ENCODE results near the gene LRRC38. TPM values are rescaled to one million over a fixed set of nuclear protein-coding genes. Genes with fewer than 3 reads are reported as not detected.

The LRRC38 gene
- total and polyA plus RNA-seq, 2 of the 13 experiments (the other 11 are each of a cell fraction or from before 2014, with no cell fraction given) = not detected

- WGBS (ENCODE audit: low lambda C conversion rate) = 58% methylated on average over 15 of the region's 17 CpGs
- FAIRE-seq = no peak
- Histone ChIP-seq H3K4me1 (ENCODE audit: insufficient read depth, low read length) (no peaks in the 10 kb centered on the region), H3K9ac (ENCODE audit: insufficient read depth, low read depth, low read length) (no peak overlapping the region), H3K4me3 (replicated peaks in 1 of 3; ENCODE audit: insufficient read depth in 1 of 3, low read depth in 2 of 3, low read length in 3 of 3) (no peak overlapping the region), H3K27ac (ENCODE audit: extremely low read length, insufficient read depth, low read length) (no peak overlapping the region), H3K36me3 (replicated peaks in 1 of 2; ENCODE audit: control insufficient read depth in 1 of 2, insufficient read depth in 2 of 2, low read length in 2 of 2) (no peaks in the 10 kb centered on the region), H3K27me3 (ENCODE audit: control insufficient read depth in 1 of 2, insufficient read depth in 2 of 2, low read length in 2 of 2) (peaks cover 1 to 25% of the 10 kb centered on the region in 2 experiments; a peak in 2 of 5 replicates), H4K20me1 (ENCODE audit: insufficient read depth, low read length) (no peaks in the 10 kb centered on the region), H3K79me2 (ENCODE audit: insufficient read depth, low read length) (no peaks in the 10 kb centered on the region), H2AFZ (ENCODE audit: low read length) (no peak overlapping the region), H3K9me3 (ENCODE audit: low read length) (no peaks in the 10 kb centered on the region), H3K4me2 (ENCODE audit: low read depth, low read length) (no peak overlapping the region)
- BruUV-seq (replicated peaks) = no TSS peak
- ATAC-seq = no peak
- DNase-seq (ENCODE audit: low spot score) = no peak
- in situ Hi-C loops (cut with HindIII; ENCODE audit: extremely low pct_ligation_motif_present, low pct_unique_long_range_greater_than_20kb) = no loop called here
- intact Hi-C loops (cut with micrococcal nuclease; ENCODE audit: unreplicated experiment) = no loop called here
- POLR2A ChIA-PET = no interaction called here
- CTCF ChIA-PET (ENCODE audit: low intra/inter-chr PET ratio, low total read pairs) = no interaction called here
- TF ChIP-seq BCL6 (CRISPR knock-in tag; IDR thresholded peaks at IDR 0.05) (no peak), IRF1 (CRISPR knock-in tag; IDR thresholded peaks at IDR 0.05; ENCODE audit: low read depth) (no peak), NR2C2 (CRISPR knock-in tag; IDR thresholded peaks at IDR 0.05; ENCODE audit: borderline replicate concordance) (no peak), GATA4 (IDR thresholded peaks at IDR 0.05; ENCODE audit: borderline replicate concordance, low read depth) (no peak), ZNF382 (CRISPR knock-in tag; IDR thresholded peaks at IDR 0.05; ENCODE audit: borderline replicate concordance) (no peak), SP140L (CRISPR knock-in tag; IDR thresholded peaks at IDR 0.05; ENCODE audit: borderline replicate concordance) (no peak), ZNF510 (CRISPR knock-in tag; IDR thresholded peaks at IDR 0.05; ENCODE audit: low read depth) (no peak), JUNB (CRISPR knock-in tag; IDR thresholded peaks at IDR 0.05; ENCODE audit: borderline replicate concordance) (no peak), ZBTB39 (CRISPR knock-in tag; IDR thresholded peaks at IDR 0.05) (no peak), CAMTA2 (CRISPR knock-in tag; IDR thresholded peaks at IDR 0.05; ENCODE audit: borderline replicate concordance) (no peak), NR0B2 (CRISPR knock-in tag; IDR thresholded peaks at IDR 0.05) (no peak), MTA1 (CRISPR knock-in tag; IDR thresholded peaks at IDR 0.05; ENCODE audit: borderline replicate concordance) (no peak), ZNF224 (CRISPR knock-in tag; IDR thresholded peaks at IDR 0.05) (no peak), KLF13 (CRISPR knock-in tag; IDR thresholded peaks at IDR 0.05) (no peak), ZNF740 (CRISPR knock-in tag; IDR thresholded peaks at IDR 0.05) (no peak), EZH2 (conservative IDR thresholded peaks at IDR 0.05; ENCODE audit: low read depth, low read length) (no peak)
- TF ChIP-seq, protein P1, sequence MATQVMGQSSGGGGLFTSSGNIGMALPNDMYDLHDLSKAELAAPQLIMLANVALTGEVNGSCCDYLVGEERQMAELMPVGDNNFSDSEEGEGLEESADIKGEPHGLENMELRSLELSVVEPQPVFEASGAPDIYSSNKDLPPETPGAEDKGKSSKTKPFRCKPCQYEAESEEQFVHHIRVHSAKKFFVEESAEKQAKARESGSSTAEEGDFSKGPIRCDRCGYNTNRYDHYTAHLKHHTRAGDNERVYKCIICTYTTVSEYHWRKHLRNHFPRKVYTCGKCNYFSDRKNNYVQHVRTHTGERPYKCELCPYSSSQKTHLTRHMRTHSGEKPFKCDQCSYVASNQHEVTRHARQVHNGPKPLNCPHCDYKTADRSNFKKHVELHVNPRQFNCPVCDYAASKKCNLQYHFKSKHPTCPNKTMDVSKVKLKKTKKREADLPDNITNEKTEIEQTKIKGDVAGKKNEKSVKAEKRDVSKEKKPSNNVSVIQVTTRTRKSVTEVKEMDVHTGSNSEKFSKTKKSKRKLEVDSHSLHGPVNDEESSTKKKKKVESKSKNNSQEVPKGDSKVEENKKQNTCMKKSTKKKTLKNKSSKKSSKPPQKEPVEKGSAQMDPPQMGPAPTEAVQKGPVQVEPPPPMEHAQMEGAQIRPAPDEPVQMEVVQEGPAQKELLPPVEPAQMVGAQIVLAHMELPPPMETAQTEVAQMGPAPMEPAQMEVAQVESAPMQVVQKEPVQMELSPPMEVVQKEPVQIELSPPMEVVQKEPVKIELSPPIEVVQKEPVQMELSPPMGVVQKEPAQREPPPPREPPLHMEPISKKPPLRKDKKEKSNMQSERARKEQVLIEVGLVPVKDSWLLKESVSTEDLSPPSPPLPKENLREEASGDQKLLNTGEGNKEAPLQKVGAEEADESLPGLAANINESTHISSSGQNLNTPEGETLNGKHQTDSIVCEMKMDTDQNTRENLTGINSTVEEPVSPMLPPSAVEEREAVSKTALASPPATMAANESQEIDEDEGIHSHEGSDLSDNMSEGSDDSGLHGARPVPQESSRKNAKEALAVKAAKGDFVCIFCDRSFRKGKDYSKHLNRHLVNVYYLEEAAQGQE (IDR thresholded peaks at IDR 0.05; ENCODE audit: borderline replicate concordance in 1 of 2, low read depth in 1 of 2, low read length in 2 of 2) = no peak
Observed at GRCh38 chr1:13487143-13487868, 26.5 kb downstream of the LRRC38 start.

Measured in HepG2 (cell line).